MM.1S (cell line): ENCODE measurements around the gene NEUROD4.

Source experiments
- DNase-seq: peaks from one replicate; pipeline ENCODE4 v3.0.0-alpha.2; 2015
- H2AFZ ChIP-seq: fragments of 300-600 bp; sonication (generic); 2 replicates; pipeline ENCODE4 v1.6.0; 2016; ENCODE audit warnings: antibody characterized with exemption, low read length
- H3F3A ChIP-seq: fragments of 300-600 bp; sonication (generic); 2 replicates; pipeline ENCODE4 v1.6.1; 2016; ENCODE audit warnings: mild to moderate bottlenecking, antibody characterized with exemption, low read length, moderate library complexity, mixed read lengths; ENCODE audit not compliant: insufficient read depth
- H3K27ac ChIP-seq: fragments of 300-600 bp; sonication (generic); 2 replicates; pipeline ENCODE4 v1.5.1; 2016; ENCODE audit warnings: mild to moderate bottlenecking, low read length
- H3K27me3 ChIP-seq: fragments of 300-600 bp; sonication (generic); replicated peaks from 2 replicates; pipeline ENCODE4 v1.6.0; 2016; ENCODE audit warnings: low read length; ENCODE audit not compliant: insufficient read depth
- H3K36me3 ChIP-seq: fragments of 300-600 bp; sonication (generic); replicated peaks from 2 replicates; pipeline ENCODE4 v1.6.1; 2016; ENCODE audit warnings: mild to moderate bottlenecking, low read length, mixed read lengths; ENCODE audit not compliant: insufficient read depth
- H3K4me1 ChIP-seq: fragments of 300-600 bp; sonication (generic); 2 replicates; pipeline ENCODE4 v1.6.1; 2016; ENCODE audit warnings: low read length, mixed read lengths
- H3K4me2 ChIP-seq: fragments of 300-600 bp; sonication (generic); 2 replicates; pipeline ENCODE4 v1.6.0; 2016; ENCODE audit warnings: low read depth, low read length
- H3K4me3 ChIP-seq: fragments of 300-600 bp; sonication (generic); 2 replicates; pipeline ENCODE4 v1.5.1; 2016; ENCODE audit warnings: low read length, mixed read lengths
- H3K79me2 ChIP-seq: fragments of 300-600 bp; sonication (generic); 2 replicates; pipeline ENCODE4 v1.6.1; 2016; ENCODE audit warnings: mixed run types, low read length, mixed read lengths
- H3K9ac ChIP-seq: fragments of 300-600 bp; sonication (generic); 2 replicates; pipeline ENCODE4 v1.6.1; 2016; ENCODE audit warnings: low read length, mixed read lengths
- H3K9me2 ChIP-seq: fragments of 300-600 bp; sonication (generic); replicated peaks from 2 replicates; pipeline ENCODE4 v1.6.1; 2016; ENCODE audit warnings: mild to moderate bottlenecking, low read length, mixed read lengths; ENCODE audit not compliant: insufficient read depth
- H3K9me3 ChIP-seq: fragments of 300-600 bp; sonication (generic); replicated peaks from 2 replicates; pipeline ENCODE4 v1.6.1; 2016; ENCODE audit warnings: mild to moderate bottlenecking, low read length, mixed read lengths; ENCODE audit not compliant: insufficient read depth
- H4K20me1 ChIP-seq: fragments of 300-600 bp; sonication (generic); 2 replicates; pipeline ENCODE4 v1.6.1; 2016; ENCODE audit warnings: mild to moderate bottlenecking, low read length, moderate library complexity, mixed read lengths; ENCODE audit not compliant: insufficient read depth
- EZH2 ChIP-seq: fragments of 300-600 bp; sonication (generic); optimal IDR thresholded peaks from 2 replicates; pipeline ENCODE3; 2017; ENCODE audit warnings: low read depth, mild to moderate bottlenecking, antibody characterized with exemption, low read length, mixed read lengths
- EZH2phosphoT487 ChIP-seq: fragments of 300-600 bp; sonication (generic); IDR thresholded peaks from 2 replicates; pipeline ENCODE4 v1.6.1; 2018; ENCODE audit warnings: antibody characterized with exemption, low read length
- TF ChIP-seq, protein P1 (sequence below): fragments of 300-600 bp; sonication (generic); IDR thresholded peaks from 2 replicates; pipeline ENCODE4 v1.5.1; 2016; ENCODE audit warnings: antibody characterized with exemption, low read length, mixed read lengths

NEUROD4 gene

GRCh38 chr12:55068416-55069010 lies 48.7 kb downstream of the NEUROD4 start:
- H3K27me3 ChIP-seq, result no peaks in the 10 kb centered on the region
- no peak overlapping the region for H3K4me3 ChIP-seq
- no peaks in the 10 kb centered on the region for H4K20me1 ChIP-seq
- H3K9me3 ChIP-seq, result no peaks in the 10 kb centered on the region
- H3K9me2 ChIP-seq, result no peaks in the 10 kb centered on the region
- no peaks in the 10 kb centered on the region for H3K79me2 ChIP-seq
- no peak overlapping the region; the same call in 1 of the 2 replicates for H2AFZ ChIP-seq
- H3K4me1 ChIP-seq, result no peaks in the 10 kb centered on the region
- H3K36me3 ChIP-seq, result no peaks in the 10 kb centered on the region
- TF ChIP-seq EZH2phosphoT487, result no peak
- TF ChIP-seq EZH2, result no peak
- TF ChIP-seq, protein P1, sequence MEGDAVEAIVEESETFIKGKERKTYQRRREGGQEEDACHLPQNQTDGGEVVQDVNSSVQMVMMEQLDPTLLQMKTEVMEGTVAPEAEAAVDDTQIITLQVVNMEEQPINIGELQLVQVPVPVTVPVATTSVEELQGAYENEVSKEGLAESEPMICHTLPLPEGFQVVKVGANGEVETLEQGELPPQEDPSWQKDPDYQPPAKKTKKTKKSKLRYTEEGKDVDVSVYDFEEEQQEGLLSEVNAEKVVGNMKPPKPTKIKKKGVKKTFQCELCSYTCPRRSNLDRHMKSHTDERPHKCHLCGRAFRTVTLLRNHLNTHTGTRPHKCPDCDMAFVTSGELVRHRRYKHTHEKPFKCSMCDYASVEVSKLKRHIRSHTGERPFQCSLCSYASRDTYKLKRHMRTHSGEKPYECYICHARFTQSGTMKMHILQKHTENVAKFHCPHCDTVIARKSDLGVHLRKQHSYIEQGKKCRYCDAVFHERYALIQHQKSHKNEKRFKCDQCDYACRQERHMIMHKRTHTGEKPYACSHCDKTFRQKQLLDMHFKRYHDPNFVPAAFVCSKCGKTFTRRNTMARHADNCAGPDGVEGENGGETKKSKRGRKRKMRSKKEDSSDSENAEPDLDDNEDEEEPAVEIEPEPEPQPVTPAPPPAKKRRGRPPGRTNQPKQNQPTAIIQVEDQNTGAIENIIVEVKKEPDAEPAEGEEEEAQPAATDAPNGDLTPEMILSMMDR, result peak; percentile 76
- no peak overlapping the region for H3K9ac ChIP-seq
- no peaks in the 10 kb centered on the region for H3F3A ChIP-seq
- no peak overlapping the region for H3K27ac ChIP-seq
- DNase-seq, result peak; percentile 63
- no peak overlapping the region for H3K4me2 ChIP-seq

DNA sequence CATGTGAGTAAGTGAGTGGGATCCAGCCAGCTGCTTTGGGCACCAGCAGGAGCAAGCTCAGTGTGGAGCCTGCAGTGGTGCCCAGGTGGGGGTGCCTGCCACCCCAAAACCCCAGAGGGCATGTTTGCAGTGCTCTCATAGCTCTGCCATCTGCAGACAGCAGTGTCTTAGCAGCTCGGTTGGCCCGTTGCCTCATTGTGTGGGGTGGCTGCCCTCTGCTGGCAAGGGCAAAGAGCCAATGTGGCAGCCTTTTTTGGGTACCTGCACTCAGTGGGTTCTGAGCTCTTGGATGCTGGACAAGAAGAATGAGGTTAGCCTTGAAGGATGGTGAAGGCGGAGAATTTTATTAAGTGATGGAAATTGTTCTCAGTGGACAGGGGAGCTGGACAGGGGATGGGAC lies 52.3 kb downstream of the NEUROD4 start:
- no peaks in the 10 kb centered on the region for H3K79me2 ChIP-seq
- H3K36me3 ChIP-seq, result no peaks in the 10 kb centered on the region
- H3K4me3 ChIP-seq, result no peak overlapping the region
- H2AFZ ChIP-seq, result no peak overlapping the region
- DNase-seq, result peak; percentile 88
- no peaks in the 10 kb centered on the region for H3K4me1 ChIP-seq
- H3K9ac ChIP-seq, result no peak overlapping the region
- no peaks in the 10 kb centered on the region for H4K20me1 ChIP-seq
- no peak overlapping the region for H3K27ac ChIP-seq
- TF ChIP-seq EZH2 (no peak), EZH2phosphoT487 (no peak)
- TF ChIP-seq, protein P1, result peak; percentile 96
- no peaks in the 10 kb centered on the region for H3K9me3 ChIP-seq
- no peaks in the 10 kb centered on the region for H3F3A ChIP-seq
- H3K9me2 ChIP-seq, result no peaks in the 10 kb centered on the region
- no peaks in the 10 kb centered on the region for H3K27me3 ChIP-seq
- H3K4me2 ChIP-seq, result no peak overlapping the region

DNA sequence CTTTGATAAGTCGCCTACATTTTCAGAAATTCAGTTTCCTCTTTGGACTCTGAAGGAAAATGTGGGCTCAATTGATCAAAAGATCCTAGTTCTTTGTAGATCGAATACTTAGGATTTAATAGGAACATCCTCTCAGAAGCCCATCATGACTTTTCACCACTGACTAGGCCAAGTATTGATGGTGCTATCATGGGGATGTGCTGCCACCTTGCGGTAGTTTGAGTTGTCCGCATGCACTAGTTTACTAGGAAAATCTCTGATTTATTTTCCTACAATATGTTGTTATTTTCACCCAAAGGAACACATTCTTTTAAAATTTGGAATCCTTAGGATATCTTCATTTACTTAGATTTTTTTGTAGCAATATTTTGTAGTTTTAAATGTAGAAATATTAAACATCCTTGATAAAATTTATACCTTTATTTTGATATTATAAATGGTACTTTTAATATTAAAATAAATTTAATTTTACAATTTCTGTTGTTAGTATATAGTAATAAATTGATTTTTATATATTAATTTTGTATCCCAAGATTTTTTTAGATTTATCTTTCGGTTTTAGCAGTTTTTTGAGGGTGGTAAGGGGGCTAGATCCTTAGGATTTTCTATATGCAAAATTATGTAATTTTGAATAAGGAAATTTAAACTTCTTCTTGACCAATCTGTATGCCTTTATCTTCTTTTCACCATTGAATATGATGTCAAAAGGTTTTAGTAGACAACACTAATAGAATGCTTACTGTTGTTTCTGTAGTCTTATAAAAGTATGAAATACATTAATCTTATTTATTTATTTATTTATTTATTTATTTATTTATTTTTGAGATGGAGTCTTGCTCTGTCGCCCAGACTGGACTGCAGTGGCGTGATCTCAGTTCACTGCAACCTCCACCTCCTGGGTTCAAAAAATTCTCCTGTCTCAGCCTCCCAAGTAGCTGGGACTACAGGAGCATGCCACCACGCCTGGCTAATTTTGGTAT lies 53.6 kb downstream of the NEUROD4 start:
- Histone ChIP-seq H2AFZ (no peak overlapping the region), H3K9me3 (no peaks in the 10 kb centered on the region), H3K79me2 (no peaks in the 10 kb centered on the region), H3K27me3 (no peaks in the 10 kb centered on the region), H3K9me2 (no peaks in the 10 kb centered on the region), H3F3A (no peaks in the 10 kb centered on the region), H3K4me2 (no peak overlapping the region), H3K36me3 (no peaks in the 10 kb centered on the region), H3K27ac (no peak overlapping the region), H4K20me1 (no peaks in the 10 kb centered on the region), H3K9ac (no peak overlapping the region), H3K4me3 (no peak overlapping the region), H3K4me1 (no peaks in the 10 kb centered on the region)
- DNase-seq, result peak; percentile 77
- TF ChIP-seq EZH2, result no peak
- TF ChIP-seq, protein P1, result peak; percentile 87
